Measurements from ENCODE around the gene C14orf180. TPM values are rescaled to one million over a fixed set of nuclear protein-coding genes. Genes with fewer than 3 reads are reported as not detected.

C14orf180 gene
- total RNA-seq, 4 donors from 2014 or later = 25.8 to 57.8 (median 35.4) TPM

DNA sequence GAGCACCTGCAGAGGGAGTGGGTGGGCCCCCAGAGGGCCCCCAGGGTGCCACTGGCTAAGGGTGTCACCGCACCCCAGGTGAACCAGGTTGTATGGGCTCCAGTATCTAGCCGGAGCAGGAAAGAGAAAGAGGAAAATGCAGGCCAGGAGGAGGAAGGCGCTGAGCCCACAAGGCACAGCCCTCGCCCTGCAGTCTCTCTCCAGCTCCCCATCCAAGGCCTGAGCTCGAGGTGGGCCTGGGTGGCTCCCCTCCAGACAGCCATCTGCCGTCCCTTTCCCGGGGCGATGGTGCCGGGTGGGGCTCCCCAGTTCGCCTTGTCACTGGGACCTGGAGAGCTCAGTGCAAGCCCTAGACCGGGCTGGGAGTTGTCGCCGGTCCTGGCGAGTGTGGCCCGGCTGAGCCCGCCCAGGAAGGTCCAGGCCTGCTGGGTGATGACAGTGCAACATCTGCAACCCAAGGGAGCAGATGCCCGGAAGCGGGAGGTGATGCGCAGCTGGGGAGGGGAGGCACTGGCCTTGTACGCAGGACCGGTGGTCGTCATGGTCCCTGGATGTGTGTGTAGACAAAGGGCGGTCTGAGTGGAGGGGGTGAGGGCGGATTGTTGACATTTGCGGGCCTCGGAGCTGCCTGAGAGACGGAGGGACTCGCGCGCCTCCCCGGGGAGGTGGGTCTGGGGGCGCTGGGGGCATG, 24.3 kb downstream of the C14orf180 start:
- TF ChIP-seq, protein P1, sequence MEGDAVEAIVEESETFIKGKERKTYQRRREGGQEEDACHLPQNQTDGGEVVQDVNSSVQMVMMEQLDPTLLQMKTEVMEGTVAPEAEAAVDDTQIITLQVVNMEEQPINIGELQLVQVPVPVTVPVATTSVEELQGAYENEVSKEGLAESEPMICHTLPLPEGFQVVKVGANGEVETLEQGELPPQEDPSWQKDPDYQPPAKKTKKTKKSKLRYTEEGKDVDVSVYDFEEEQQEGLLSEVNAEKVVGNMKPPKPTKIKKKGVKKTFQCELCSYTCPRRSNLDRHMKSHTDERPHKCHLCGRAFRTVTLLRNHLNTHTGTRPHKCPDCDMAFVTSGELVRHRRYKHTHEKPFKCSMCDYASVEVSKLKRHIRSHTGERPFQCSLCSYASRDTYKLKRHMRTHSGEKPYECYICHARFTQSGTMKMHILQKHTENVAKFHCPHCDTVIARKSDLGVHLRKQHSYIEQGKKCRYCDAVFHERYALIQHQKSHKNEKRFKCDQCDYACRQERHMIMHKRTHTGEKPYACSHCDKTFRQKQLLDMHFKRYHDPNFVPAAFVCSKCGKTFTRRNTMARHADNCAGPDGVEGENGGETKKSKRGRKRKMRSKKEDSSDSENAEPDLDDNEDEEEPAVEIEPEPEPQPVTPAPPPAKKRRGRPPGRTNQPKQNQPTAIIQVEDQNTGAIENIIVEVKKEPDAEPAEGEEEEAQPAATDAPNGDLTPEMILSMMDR (IDR thresholded peaks at IDR 0.05) = no peak
- no peak for ATAC-seq (ENCODE audit: low FRiP score)

DNA sequence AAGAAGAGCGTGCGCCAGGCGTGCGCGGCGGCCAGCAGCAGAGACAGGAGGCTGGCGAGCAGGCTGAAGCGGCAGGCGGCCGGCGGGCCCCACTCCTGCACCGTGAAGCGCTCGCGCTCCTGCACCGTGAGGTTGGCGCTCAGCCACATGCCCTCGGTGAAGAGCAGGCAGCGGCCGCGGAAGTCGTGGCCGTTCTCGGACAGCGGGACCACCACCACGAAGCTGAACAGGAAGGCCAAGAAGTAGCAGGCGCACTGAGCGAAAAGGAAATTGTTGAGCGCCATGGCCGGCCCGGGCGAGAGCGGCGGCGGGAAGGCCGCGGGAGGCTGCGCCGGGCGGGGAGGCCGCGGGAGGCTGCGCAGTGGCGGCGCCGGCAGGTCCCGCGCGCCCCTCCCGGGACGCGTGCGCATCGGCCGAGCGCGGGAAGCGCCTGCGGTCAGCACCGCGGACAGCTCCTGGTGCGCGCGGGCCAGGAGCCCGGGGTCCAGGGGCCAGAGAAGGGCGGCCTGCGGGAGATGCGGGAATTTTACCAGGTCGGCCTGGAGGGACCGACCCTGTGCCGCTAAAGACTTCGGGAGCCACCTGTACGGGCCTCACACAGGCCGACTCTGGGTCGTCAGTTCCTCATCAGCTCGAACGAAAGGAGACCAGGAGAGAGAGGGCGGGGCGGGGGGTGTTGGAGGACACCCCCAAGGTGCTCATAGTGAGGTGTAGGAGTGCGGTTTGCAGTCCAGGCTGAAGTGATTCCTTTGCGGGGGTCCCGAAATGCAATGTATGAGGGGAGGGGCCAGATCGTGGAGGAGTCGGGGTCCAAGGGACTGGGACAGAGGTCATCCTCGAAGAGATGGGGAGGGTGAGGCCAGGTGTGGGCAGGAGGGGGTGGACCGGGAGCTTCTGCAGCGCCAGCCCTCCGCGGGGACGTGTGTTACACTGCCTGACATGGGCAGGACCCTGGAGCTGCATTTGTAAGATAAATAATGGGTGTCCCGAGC, 25.2 kb downstream of the C14orf180 start, which contains the start of gene TMEM179:
TSS of gene TMEM179 (minus strand) at position 315 of the 992 bp plus-strand sequence. CDS start at position 284, 31 bp downstream.
- no peak for ATAC-seq (ENCODE audit: low FRiP score)
- DNase-seq (ENCODE audit: low spot score) = no peak
- TF ChIP-seq, protein P1 (IDR thresholded peaks at IDR 0.05) = no peak

More for the DNA sequence above, 24.3 kb downstream of the C14orf180 start:
- DNase-seq (ENCODE audit: low spot score) = no peak

DNA sequence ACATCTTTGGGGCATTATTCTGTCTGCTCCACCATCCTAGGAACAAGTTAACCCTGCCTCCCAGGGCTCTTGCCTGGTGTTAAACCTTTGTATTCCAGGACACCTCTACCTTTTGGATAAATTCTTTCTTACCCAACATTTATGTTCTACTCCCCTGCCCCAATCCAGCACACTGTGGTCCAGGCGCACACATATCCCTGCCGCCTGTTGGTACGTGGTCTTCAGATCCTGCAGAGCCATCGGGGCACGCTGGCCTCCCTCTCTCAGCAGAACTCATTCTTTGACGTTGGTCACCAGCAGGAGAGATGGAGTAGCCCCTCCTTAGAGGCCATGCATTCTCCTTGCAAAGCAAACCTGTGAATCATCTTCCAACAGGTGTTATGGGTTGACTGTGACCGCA, 30.1 kb downstream of the C14orf180 start:
- TF ChIP-seq, protein P1 (IDR thresholded peaks at IDR 0.05) = no peak
- no peak for DNase-seq (ENCODE audit: low spot score)
- ATAC-seq (ENCODE audit: low FRiP score) = no peak

DNA sequence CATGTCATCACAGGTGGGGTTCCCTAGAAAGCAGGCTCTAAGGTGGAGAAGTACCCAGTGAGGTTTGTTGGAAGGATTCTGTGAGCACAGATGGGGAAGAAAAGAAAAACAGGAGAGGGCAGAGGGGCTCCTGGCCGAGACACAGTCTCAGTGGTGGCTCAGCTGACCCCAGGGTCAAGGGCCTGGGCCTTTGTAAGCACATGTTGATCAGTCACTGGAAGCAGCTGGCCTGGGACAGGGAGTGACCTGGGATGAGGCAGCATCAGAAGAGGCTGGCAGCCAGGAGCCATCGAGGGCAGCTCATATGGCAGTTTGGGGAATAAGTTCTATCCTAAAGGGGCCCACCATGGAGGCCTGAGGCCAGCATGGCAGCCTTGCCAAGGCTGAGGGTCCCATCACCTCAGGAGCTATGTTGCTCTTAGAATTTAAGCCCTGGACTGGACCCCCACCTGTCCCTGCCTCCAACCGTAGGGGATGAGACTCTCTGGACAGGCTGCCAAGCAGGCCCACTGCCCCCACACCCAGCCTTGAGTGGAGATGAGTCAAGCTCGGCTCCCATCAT, 31.3 kb downstream of the C14orf180 start:
- ATAC-seq (ENCODE audit: low FRiP score) (no peak), DNase-seq (ENCODE audit: low spot score) (no peak)
- TF ChIP-seq, protein P1 (IDR thresholded peaks at IDR 0.05) = no peak

DNA sequence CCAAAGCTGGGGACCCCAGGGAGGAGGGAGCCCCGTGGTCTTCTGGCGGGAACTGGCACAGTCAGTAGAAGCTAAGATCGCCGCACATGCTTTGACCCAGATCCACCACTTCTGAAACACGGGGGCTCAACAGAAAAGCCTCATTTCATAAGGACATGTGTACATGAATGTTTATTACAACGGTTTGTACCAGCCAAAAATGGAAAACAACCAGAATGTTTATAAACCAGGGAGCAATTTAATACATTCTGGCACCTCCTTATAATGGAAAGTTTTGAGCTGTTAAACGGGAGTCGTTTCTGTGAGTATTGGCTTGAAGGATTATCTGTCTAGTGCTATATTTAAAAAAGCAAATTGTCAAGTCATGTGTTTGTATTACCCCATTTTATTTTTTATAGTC, 32.3 kb downstream of the C14orf180 start:
- TF ChIP-seq, protein P1 (IDR thresholded peaks at IDR 0.05) = no peak
- no peak for ATAC-seq (ENCODE audit: low FRiP score)
- no peak for DNase-seq (ENCODE audit: low spot score)

DNA sequence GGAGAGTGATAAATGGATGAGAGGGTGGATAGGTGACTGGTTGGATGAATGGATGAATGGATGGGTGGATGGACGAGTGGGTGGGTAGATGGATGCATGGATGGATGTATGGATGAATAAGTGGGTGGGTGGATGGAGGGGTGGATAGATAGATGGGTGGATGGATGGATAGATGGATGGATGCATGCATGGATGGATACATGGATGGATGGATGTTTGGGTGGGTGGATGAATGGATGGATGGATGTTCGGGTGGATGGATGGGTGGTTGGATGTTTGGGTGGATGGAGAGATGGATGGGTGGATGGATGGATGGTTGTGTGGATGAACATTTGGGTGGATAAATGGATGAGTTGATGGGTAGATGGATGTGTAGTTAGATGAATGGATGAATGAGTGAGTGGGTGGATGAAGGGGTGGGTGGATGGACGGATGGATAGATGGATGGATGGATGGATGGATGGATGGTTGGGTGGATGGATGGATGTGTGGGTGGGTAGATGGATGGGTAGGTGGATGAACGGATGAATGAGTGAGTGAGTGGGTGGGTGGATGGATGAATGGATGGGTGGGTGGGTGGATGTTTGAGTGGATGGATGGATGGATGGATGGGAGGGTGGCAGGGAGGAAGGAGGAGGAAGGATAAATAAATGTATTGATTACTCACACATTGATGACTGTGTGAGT, 34.7 kb downstream of the C14orf180 start:
- TF ChIP-seq, protein P1 (IDR thresholded peaks at IDR 0.05) = no peak
- ATAC-seq (ENCODE audit: low FRiP score) (no peak), DNase-seq (ENCODE audit: low spot score) (no peak)

All from omental fat pad (tissue), 4 donors.